GM23338 (cell line): ENCODE data around the gene CFAP251. TPM values are rescaled to one million over a fixed set of nuclear protein-coding genes. Genes with fewer than 3 reads are reported as not detected.

Source experiments
- ATAC-seq: fragments of 200-7000 bp; cut with Tn5 transposase; 3 replicates; pipeline ENCODE4 v1.9.1; 2020
- DNase-seq: peaks from one replicate; pipeline ENCODE4 v3.0.0-alpha.2; 2015; ENCODE audit warnings: low spot score
- H2AFZ ChIP-seq: fragments of 200-600 bp; sonication (generic); 2 replicates; pipeline ENCODE4 v1.8.0; 2016; ENCODE audit warnings: antibody characterized with exemption, mild to moderate bottlenecking, moderate library complexity
- H3F3A ChIP-seq: fragments of 200-600 bp; sonication (generic); replicated peaks from 2 replicates; pipeline ENCODE4 v1.8.0; 2017; ENCODE audit warnings: antibody characterized with exemption, mixed run types, low read depth
- H3K27ac ChIP-seq: fragments of 200-600 bp; sonication (generic); 2 replicates; pipeline ENCODE4 v1.6.1; 2016; ENCODE audit warnings: low read depth
- H3K27me3 ChIP-seq: fragments of 200-600 bp; sonication (generic); 2 replicates; pipeline ENCODE4 v1.8.0; 2016; ENCODE audit warnings: mild to moderate bottlenecking, mixed run types, moderate library complexity; ENCODE audit not compliant: insufficient read depth
- H3K36me3 ChIP-seq: fragments of 200-600 bp; sonication (generic); 2 replicates; pipeline ENCODE4 v1.8.0; 2016; ENCODE audit warnings: mild to moderate bottlenecking; ENCODE audit not compliant: insufficient read depth
- H3K4me1 ChIP-seq: fragments of 200-600 bp; sonication (generic); 2 replicates; pipeline ENCODE4 v1.8.0; 2016; ENCODE audit warnings: mild to moderate bottlenecking, moderate library complexity; ENCODE audit not compliant: insufficient read depth
- H3K4me2 ChIP-seq: fragments of 200-600 bp; sonication (generic); 2 replicates; pipeline ENCODE4 v1.7.1; 2017; ENCODE audit warnings: mixed run types
- H3K4me3 ChIP-seq: fragments of 200-600 bp; sonication (generic); 2 replicates; pipeline ENCODE4 v1.6.1; 2016; ENCODE audit warnings: mixed run types
- H3K79me2 ChIP-seq: fragments of 200-600 bp; sonication (generic); replicated peaks from 2 replicates; pipeline ENCODE4 v1.8.0; 2017; ENCODE audit warnings: mild to moderate bottlenecking; ENCODE audit not compliant: insufficient read depth
- H3K9me2 ChIP-seq: fragments of 200-600 bp; sonication (generic); 2 replicates; pipeline ENCODE4 v1.8.0; 2017; ENCODE audit not compliant: insufficient read depth
- H4K20me1 ChIP-seq: fragments of 200-600 bp; sonication (generic); replicated peaks from 2 replicates; pipeline ENCODE4 v1.8.0; 2017; ENCODE audit warnings: mild to moderate bottlenecking; ENCODE audit not compliant: insufficient read depth
- H3K27ac Mint-ChIP-seq: 2 replicates; pipeline ENCODE4 v1.8.0; 2020; ENCODE audit warnings: inconsistent platforms, mild to moderate bottlenecking, moderate library complexity, mixed read lengths
- H3K27me3 Mint-ChIP-seq: 3 replicates; pipeline ENCODE4 v1.8.0; 2022; ENCODE audit warnings: low read depth, mild to moderate bottlenecking, moderate library complexity, mixed read lengths, inconsistent platforms; ENCODE audit not compliant: insufficient read depth, poor library complexity
- H3K36me3 Mint-ChIP-seq: 3 replicates; pipeline ENCODE4 v1.8.0; 2021; ENCODE audit warnings: low read depth, mild to moderate bottlenecking, inconsistent platforms, moderate library complexity, mixed read lengths
- H3K4me1 Mint-ChIP-seq: 3 replicates; pipeline ENCODE4 v1.8.0; 2020; ENCODE audit warnings: mild to moderate bottlenecking, inconsistent platforms, mixed read lengths
- H3K4me3 Mint-ChIP-seq: 3 replicates; pipeline ENCODE4 v1.8.0; 2021; ENCODE audit warnings: moderate library complexity, mild to moderate bottlenecking, inconsistent platforms, mixed read lengths
- H3K9me3 Mint-ChIP-seq: 3 replicates; pipeline ENCODE4 v1.8.0; 2020; ENCODE audit warnings: moderate library complexity, mild to moderate bottlenecking, inconsistent platforms, mixed read lengths
- EZH2 ChIP-seq: fragments of 200-600 bp; sonication (generic); IDR thresholded peaks from one replicate; pipeline ENCODE4 v1.8.0; 2017; ENCODE audit warnings: antibody characterized with exemption, mild to moderate bottlenecking, low read depth; ENCODE audit not compliant: unreplicated experiment
- JUNB ChIP-seq: IDR thresholded peaks from one replicate; pipeline ENCODE4 v1.6.1; 2016; ENCODE audit warnings: antibody characterized with exemption; ENCODE audit not compliant: unreplicated experiment
- NANOG ChIP-seq: IDR thresholded peaks from 2 replicates; pipeline ENCODE4 v1.6.1; 2016; ENCODE audit warnings: antibody characterized with exemption, borderline replicate concordance
- STAT1 ChIP-seq: IDR thresholded peaks from one replicate; pipeline ENCODE4 v1.6.1; 2016; ENCODE audit warnings: antibody characterized with exemption; ENCODE audit not compliant: unreplicated experiment
- ZNF114 ChIP-seq: fragments of 250-450 bp; sonication (Bioruptor Pico); IDR thresholded peaks from 2 replicates; pipeline ENCODE4 v1.5.0; 2020; ENCODE audit warnings: mild to moderate bottlenecking, moderate library complexity
- ZNF331 ChIP-seq: fragments of 250-450 bp; sonication (Bioruptor Pico); IDR thresholded peaks from 2 replicates; pipeline ENCODE4 v1.5.0; 2020; ENCODE audit warnings: low read depth, mild to moderate bottlenecking, moderate library complexity
- polyA plus RNA-seq: library from polyadenylated mRNA; unstranded; fragments of >200 nt; fragmentation: Nextera tagmentation; extraction: Ambion mirVana; gene quantifications from 2 replicates; pipeline ENCODE4 v1.2.1, GENCODE V29; 2016
- total RNA-seq: library from RNA; depleted of rRNA; stranded (reverse); fragments of >200 nt; shearing (Covaris generic); gene quantifications from 2 replicates; pipeline ENCODE4 v1.2.3, GENCODE V29; 2014
- TF ChIP-seq, protein P1 (sequence below): IDR thresholded peaks from 2 replicates; pipeline ENCODE4 v1.6.1; 2016; ENCODE audit warnings: antibody characterized with exemption
- TF ChIP-seq, protein P2 (sequence below), 2 experiments: fragments of 200-600 bp in 1 of 2; sonication (generic) in 1 of 2; conservative IDR thresholded peaks; 2 replicates each; pipeline versions ENCODE4 v1.5.1 to v1.6.1; 2016 to 2017; ENCODE audit warnings: antibody characterized with exemption in 2 of 2, low read depth in 2 of 2, mild to moderate bottlenecking in 2 of 2, moderate library complexity in 1 of 2
- TF ChIP-seq, protein P3 (sequence below): IDR thresholded peaks from one replicate; pipeline ENCODE4 v1.6.1; 2018; ENCODE audit warnings: antibody characterized with exemption; ENCODE audit not compliant: unreplicated experiment
- TF ChIP-seq, protein P4 (sequence below): fragments of 250-450 bp; sonication (Bioruptor Pico); IDR thresholded peaks from 2 replicates; pipeline ENCODE4 v1.5.0; 2020; ENCODE audit warnings: mild to moderate bottlenecking, moderate library complexity

CFAP251 gene
- total and polyA plus RNA-seq, 2 experiments from 2014 or later, result 1.4 to 2.5 TPM

DNA sequence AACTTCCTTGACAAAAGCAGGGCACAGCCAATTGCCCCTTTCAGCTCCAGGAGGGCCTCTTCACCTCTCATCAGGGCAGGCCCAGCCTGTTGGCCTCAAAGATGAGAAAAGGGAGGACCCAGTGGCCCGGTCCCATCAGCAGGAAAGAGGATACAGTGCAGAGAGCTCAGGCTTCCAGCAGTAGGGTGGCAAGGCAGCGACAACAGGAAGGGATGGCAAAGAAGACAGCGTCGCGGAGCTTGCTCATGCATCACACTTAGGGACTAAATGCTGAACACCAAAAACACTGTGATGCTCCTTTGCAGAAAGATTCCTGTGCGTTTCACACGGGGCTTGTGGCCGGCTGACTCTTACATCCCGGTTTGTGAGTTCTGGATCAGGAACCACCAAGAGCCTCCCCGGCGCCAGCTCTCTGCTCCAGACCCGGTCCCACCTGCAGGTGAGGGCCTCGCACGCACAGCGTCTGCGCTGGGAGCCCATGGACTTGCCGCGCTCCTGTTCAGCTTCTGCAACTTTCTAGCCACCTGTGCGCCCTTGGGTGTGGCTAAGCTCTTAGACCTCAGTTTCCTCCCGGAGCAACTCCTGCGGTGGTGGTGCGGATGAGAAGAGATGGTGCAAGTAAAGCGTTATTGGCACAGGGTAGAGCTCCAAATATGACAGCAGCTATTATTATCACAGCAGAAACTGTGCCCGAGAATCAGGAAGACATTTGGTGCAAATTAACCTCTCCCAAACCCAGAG lies 88.0 kb downstream of the CFAP251 start (continued):
- TF ChIP-seq, protein P1, sequence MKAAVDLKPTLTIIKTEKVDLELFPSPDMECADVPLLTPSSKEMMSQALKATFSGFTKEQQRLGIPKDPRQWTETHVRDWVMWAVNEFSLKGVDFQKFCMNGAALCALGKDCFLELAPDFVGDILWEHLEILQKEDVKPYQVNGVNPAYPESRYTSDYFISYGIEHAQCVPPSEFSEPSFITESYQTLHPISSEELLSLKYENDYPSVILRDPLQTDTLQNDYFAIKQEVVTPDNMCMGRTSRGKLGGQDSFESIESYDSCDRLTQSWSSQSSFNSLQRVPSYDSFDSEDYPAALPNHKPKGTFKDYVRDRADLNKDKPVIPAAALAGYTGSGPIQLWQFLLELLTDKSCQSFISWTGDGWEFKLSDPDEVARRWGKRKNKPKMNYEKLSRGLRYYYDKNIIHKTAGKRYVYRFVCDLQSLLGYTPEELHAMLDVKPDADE, result no peak
- TF ChIP-seq STAT1, result no peak
- no peak for TF ChIP-seq EZH2

DNA sequence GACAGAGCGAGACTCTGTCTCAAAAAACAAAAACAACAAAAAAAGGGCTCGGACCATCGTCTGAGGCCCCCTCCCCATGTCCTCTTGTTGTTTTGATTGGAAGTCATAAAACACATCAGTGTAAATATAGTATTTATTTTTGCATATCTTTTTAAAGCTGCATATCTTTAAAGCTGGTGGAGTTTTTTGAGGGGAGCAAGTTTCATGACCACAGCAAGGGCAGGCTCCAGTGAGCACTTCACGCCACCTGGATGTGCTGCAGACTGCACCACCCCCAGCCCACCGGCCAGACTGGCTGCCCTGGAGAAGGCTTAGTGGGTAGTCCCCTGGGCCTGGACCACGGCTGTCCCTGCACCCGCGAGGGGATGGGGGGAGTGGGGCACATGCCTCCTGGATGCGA lies 91.3 kb downstream of the CFAP251 start:
- ATAC-seq (no peak), DNase-seq (no peak)
- Histone ChIP-seq H3K4me1 (no peaks in the 10 kb centered on the region), H4K20me1 (no peaks in the 10 kb centered on the region), H3K36me3 (no peaks in the 10 kb centered on the region), H3F3A (no peaks in the 10 kb centered on the region), H3K79me2 (no peaks in the 10 kb centered on the region), H3K4me2 (no peak overlapping the region), H3K4me3 (no peak overlapping the region), H3K27ac (no peak overlapping the region), H2AFZ (no peak overlapping the region), H3K9me2 (no peaks in the 10 kb centered on the region), H3K27me3 (no peaks in the 10 kb centered on the region)
- Mint-ChIP-seq H3K36me3 (no peaks in the 10 kb centered on the region), H3K27ac (no peak overlapping the region), H3K9me3 (no peaks in the 10 kb centered on the region), H3K4me3 (no peak overlapping the region), H3K4me1 (0 out of 3 replicates have a peak, but pooled peaks cover 2% of the 10 kb centered on the region), H3K27me3 (no peaks in the 10 kb centered on the region)
- TF ChIP-seq JUNB (no peak), ZNF114 (CRISPR knock-in tag) (no peak), EZH2 (no peak), NANOG (no peak), ZNF331 (CRISPR knock-in tag) (no peak)
- TF ChIP-seq, protein P1, result no peak
- TF ChIP-seq, protein P2, sequence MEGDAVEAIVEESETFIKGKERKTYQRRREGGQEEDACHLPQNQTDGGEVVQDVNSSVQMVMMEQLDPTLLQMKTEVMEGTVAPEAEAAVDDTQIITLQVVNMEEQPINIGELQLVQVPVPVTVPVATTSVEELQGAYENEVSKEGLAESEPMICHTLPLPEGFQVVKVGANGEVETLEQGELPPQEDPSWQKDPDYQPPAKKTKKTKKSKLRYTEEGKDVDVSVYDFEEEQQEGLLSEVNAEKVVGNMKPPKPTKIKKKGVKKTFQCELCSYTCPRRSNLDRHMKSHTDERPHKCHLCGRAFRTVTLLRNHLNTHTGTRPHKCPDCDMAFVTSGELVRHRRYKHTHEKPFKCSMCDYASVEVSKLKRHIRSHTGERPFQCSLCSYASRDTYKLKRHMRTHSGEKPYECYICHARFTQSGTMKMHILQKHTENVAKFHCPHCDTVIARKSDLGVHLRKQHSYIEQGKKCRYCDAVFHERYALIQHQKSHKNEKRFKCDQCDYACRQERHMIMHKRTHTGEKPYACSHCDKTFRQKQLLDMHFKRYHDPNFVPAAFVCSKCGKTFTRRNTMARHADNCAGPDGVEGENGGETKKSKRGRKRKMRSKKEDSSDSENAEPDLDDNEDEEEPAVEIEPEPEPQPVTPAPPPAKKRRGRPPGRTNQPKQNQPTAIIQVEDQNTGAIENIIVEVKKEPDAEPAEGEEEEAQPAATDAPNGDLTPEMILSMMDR (conservative IDR thresholded peaks at IDR 0.05; ENCODE audit: low read depth in 2 of 2), result no peak
- TF ChIP-seq, protein P3, sequence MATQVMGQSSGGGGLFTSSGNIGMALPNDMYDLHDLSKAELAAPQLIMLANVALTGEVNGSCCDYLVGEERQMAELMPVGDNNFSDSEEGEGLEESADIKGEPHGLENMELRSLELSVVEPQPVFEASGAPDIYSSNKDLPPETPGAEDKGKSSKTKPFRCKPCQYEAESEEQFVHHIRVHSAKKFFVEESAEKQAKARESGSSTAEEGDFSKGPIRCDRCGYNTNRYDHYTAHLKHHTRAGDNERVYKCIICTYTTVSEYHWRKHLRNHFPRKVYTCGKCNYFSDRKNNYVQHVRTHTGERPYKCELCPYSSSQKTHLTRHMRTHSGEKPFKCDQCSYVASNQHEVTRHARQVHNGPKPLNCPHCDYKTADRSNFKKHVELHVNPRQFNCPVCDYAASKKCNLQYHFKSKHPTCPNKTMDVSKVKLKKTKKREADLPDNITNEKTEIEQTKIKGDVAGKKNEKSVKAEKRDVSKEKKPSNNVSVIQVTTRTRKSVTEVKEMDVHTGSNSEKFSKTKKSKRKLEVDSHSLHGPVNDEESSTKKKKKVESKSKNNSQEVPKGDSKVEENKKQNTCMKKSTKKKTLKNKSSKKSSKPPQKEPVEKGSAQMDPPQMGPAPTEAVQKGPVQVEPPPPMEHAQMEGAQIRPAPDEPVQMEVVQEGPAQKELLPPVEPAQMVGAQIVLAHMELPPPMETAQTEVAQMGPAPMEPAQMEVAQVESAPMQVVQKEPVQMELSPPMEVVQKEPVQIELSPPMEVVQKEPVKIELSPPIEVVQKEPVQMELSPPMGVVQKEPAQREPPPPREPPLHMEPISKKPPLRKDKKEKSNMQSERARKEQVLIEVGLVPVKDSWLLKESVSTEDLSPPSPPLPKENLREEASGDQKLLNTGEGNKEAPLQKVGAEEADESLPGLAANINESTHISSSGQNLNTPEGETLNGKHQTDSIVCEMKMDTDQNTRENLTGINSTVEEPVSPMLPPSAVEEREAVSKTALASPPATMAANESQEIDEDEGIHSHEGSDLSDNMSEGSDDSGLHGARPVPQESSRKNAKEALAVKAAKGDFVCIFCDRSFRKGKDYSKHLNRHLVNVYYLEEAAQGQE, result no peak
- TF ChIP-seq, protein P4, sequence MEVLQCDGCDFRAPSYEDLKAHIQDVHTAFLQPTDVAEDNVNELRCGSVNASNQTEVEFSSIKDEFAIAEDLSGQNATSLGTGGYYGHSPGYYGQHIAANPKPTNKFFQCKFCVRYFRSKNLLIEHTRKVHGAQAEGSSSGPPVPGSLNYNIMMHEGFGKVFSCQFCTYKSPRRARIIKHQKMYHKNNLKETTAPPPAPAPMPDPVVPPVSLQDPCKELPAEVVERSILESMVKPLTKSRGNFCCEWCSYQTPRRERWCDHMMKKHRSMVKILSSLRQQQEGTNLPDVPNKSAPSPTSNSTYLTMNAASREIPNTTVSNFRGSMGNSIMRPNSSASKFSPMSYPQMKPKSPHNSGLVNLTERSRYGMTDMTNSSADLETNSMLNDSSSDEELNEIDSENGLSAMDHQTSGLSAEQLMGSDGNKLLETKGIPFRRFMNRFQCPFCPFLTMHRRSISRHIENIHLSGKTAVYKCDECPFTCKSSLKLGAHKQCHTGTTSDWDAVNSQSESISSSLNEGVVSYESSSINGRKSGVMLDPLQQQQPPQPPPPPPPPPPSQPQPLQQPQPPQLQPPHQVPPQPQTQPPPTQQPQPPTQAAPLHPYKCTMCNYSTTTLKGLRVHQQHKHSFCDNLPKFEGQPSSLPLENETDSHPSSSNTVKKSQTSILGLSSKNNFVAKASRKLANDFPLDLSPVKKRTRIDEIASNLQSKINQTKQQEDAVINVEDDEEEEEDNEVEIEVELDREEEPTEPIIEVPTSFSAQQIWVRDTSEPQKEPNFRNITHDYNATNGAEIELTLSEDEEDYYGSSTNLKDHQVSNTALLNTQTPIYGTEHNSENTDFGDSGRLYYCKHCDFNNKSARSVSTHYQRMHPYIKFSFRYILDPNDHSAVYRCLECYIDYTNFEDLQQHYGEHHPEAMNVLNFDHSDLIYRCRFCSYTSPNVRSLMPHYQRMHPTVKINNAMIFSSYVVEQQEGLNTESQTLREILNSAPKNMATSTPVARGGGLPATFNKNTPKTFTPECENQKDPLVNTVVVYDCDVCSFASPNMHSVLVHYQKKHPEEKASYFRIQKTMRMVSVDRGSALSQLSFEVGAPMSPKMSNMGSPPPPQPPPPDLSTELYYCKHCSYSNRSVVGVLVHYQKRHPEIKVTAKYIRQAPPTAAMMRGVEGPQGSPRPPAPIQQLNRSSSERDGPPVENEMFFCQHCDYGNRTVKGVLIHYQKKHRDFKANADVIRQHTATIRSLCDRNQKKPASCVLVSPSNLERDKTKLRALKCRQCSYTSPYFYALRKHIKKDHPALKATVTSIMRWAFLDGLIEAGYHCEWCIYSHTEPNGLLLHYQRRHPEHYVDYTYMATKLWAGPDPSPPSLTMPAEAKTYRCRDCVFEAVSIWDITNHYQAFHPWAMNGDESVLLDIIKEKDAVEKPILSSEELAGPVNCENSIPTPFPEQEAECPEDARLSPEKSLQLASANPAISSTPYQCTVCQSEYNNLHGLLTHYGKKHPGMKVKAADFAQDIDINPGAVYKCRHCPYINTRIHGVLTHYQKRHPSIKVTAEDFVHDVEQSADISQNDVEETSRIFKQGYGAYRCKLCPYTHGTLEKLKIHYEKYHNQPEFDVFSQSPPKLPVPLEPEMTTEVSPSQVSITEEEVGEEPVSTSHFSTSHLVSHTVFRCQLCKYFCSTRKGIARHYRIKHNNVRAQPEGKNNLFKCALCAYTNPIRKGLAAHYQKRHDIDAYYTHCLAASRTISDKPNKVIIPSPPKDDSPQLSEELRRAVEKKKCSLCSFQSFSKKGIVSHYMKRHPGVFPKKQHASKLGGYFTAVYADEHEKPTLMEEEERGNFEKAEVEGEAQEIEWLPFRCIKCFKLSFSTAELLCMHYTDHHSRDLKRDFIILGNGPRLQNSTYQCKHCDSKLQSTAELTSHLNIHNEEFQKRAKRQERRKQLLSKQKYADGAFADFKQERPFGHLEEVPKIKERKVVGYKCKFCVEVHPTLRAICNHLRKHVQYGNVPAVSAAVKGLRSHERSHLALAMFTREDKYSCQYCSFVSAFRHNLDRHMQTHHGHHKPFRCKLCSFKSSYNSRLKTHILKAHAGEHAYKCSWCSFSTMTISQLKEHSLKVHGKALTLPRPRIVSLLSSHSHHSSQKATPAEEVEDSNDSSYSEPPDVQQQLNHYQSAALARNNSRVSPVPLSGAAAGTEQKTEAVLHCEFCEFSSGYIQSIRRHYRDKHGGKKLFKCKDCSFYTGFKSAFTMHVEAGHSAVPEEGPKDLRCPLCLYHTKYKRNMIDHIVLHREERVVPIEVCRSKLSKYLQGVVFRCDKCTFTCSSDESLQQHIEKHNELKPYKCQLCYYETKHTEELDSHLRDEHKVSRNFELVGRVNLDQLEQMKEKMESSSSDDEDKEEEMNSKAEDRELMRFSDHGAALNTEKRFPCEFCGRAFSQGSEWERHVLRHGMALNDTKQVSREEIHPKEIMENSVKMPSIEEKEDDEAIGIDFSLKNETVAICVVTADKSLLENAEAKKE (CRISPR knock-in tag), result no peak
